K562 (cell line): Measurements from ENCODE around the gene CCSER1. TPM values are rescaled to one million over a fixed set of nuclear protein-coding genes. Genes with fewer than 3 reads are reported as not detected.

Source experiments
- DLX4 ChIP-seq: fragments of 250-450 bp; sonication (Bioruptor Pico); IDR thresholded peaks from 2 replicates; pipeline ENCODE4 v1.6.1; 2021; ENCODE audit warnings: mild to moderate bottlenecking
- E2F1 ChIP-seq: sonication (generic); formaldehyde crosslinking; IDR thresholded peaks from 2 replicates; pipeline ENCODE4 v1.8.1; 2023; ENCODE audit warnings: mild to moderate bottlenecking, missing genetic modification reagents, moderate library complexity
- ETV6 ChIP-seq, 3 experiments: fragments of 150-350 bp in 1 of 3; sonication (generic) in 1 of 3; formaldehyde crosslinking in 1 of 3; IDR thresholded peaks; 2 replicates each; pipeline versions ENCODE4 v1.6.1 to v1.8.0; 2014 to 2022; ENCODE audit warnings: borderline replicate concordance in 2 of 3, low read depth in 2 of 3, antibody characterized with exemption in 1 of 3, low read length in 1 of 3, mild to moderate bottlenecking in 1 of 3, missing genetic modification reagents in 1 of 3
- PRDM10 ChIP-seq: fragments of 450-650 bp; IDR thresholded peaks from 2 replicates; pipeline ENCODE4 v1.6.1; 2018; ENCODE audit not compliant: partially characterized antibody
- ZNF583 ChIP-seq: fragments of 250-450 bp; sonication (Bioruptor Pico); IDR thresholded peaks from 2 replicates; pipeline ENCODE4 v1.4.0; 2020
- polyA plus RNA-seq, 8 experiments: library from polyadenylated mRNA; depleted of rRNA in 4 of 8; stranded (reverse) in 5 of 8; unstranded in 3 of 8; fragments of >200 nt; fragmentation: Nextera tagmentation in 2 of 8; fragmentation: Illumina TruSeq in 1 of 8; extraction: Ambion mirVana in 2 of 8; extraction: Trizol in 1 of 8; gene quantifications; 2 replicates each; pipeline versions ENCODE4 v1.2.1 to v1.2.3, GENCODE V29; 2011 to 2014; ENCODE audit warnings: inconsistent platforms in 1 of 8, missing spikeins in 1 of 8
- total RNA-seq, 7 experiments: library from RNA; depleted of rRNA in 6 of 7; stranded (reverse); fragments of >200 nt in 6 of 7; fragmentation: Illumina TruSeq in 2 of 7; extraction: Trizol in 2 of 7; gene quantifications; 2 replicates each; pipeline versions ENCODE4 v1.2.1 to v1.2.3, GENCODE V29; 2011 to 2021; ENCODE audit warnings: low replicate concordance in 1 of 7
- TF ChIP-seq, protein P1 (sequence below): sonication (generic); IDR thresholded peaks from 2 replicates; pipeline ENCODE4 v1.6.1; 2016
- TF ChIP-seq, protein P2 (sequence below): sonication (generic); formaldehyde crosslinking; IDR thresholded peaks from 2 replicates; pipeline ENCODE4 v1.8.0; 2022; ENCODE audit warnings: mild to moderate bottlenecking, low read depth, missing genetic modification reagents

CCSER1 gene
- total and polyA plus RNA-seq, 9 of the 15 experiments (the other 6 are each of a cell fraction or from before 2014, with no cell fraction given) = not detected

GRCh38 chr4:90598741-90599140 is 471.5 kb downstream of the CCSER1 start (continued):
- TF ChIP-seq PRDM10 (no peak), DLX4 (CRISPR knock-in tag) (no peak), ETV6 (IDR thresholded peaks at IDR 0.05; ENCODE audit: borderline replicate concordance in 1 of 2, low read depth in 2 of 2, low read length in 1 of 2) (no peak), ETV6 (CRISPR knock-in tag; IDR thresholded peaks at IDR 0.05; ENCODE audit: borderline replicate concordance) (no peak), E2F1 (no peak), ZNF583 (CRISPR knock-in tag) (no peak)
- TF ChIP-seq, protein P1, sequence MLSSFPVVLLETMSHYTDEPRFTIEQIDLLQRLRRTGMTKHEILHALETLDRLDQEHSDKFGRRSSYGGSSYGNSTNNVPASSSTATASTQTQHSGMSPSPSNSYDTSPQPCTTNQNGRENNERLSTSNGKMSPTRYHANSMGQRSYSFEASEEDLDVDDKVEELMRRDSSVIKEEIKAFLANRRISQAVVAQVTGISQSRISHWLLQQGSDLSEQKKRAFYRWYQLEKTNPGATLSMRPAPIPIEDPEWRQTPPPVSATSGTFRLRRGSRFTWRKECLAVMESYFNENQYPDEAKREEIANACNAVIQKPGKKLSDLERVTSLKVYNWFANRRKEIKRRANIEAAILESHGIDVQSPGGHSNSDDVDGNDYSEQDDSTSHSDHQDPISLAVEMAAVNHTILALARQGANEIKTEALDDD = no peak
- TF ChIP-seq, protein P2, sequence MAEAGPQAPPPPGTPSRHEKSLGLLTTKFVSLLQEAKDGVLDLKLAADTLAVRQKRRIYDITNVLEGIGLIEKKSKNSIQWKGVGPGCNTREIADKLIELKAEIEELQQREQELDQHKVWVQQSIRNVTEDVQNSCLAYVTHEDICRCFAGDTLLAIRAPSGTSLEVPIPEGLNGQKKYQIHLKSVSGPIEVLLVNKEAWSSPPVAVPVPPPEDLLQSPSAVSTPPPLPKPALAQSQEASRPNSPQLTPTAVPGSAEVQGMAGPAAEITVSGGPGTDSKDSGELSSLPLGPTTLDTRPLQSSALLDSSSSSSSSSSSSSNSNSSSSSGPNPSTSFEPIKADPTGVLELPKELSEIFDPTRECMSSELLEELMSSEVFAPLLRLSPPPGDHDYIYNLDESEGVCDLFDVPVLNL (CRISPR knock-in tag) = no peak
